IPS DF 19.7 (cell line): Measurements from ENCODE around the gene SFMBT2.

Source experiments
- DNase-seq: peaks from one replicate; pipeline ENCODE4 v3.0.0-alpha.2; 2013; ENCODE audit warnings: low read depth, low spot score

The SFMBT2 gene

GRCh38 chr10:7425691-7426090 is 14.9 kb upstream of the SFMBT2 start:
- no peak for DNase-seq

GRCh38 chr10:7424919-7425318 is 14.1 kb upstream of the SFMBT2 start:
- DNase-seq = no peak

GRCh38 chr10:7424315-7424714 is 13.5 kb upstream of the SFMBT2 start:
- no peak for DNase-seq

GRCh38 chr10:7423521-7423920 is 12.7 kb upstream of the SFMBT2 start:
- DNase-seq = no peak

- no peak for DNase-seq
These were observed 10.7 kb upstream of the SFMBT2 start for GRCh38 chr10:7421526-7421925.

GRCh38 chr10:7419998-7420397 is 9.2 kb upstream of the SFMBT2 start:
- no peak for DNase-seq

- no peak for DNase-seq
These were observed 7.0 kb upstream of the SFMBT2 start for GRCh38 chr10:7417807-7418206.

- DNase-seq = no peak
These were observed 6.3 kb upstream of the SFMBT2 start for GRCh38 chr10:7417103-7417623.

GRCh38 chr10:7414766-7415165 is 3.9 kb upstream of the SFMBT2 start:
- no peak for DNase-seq

GRCh38 chr10:7412928-7413282 is 2.1 kb upstream of the SFMBT2 start:
- no peak for DNase-seq

- DNase-seq = no peak
These were observed 1.5 kb upstream of the SFMBT2 start for GRCh38 chr10:7412237-7412927.

- DNase-seq = no peak
These were observed 866 bp upstream of the SFMBT2 start for GRCh38 chr10:7411671-7412128.

GRCh38 chr10:7410301-7410861 is 453 bp downstream of the SFMBT2 start:
- DNase-seq = no peak

GRCh38 chr10:7409732-7410168 is 1.1 kb downstream of the SFMBT2 start:
- DNase-seq = no peak

- no peak for DNase-seq
These were observed 1.6 kb downstream of the SFMBT2 start for GRCh38 chr10:7409045-7409731.

GRCh38 chr10:7408291-7409044 is 2.4 kb downstream of the SFMBT2 start:
- no peak for DNase-seq

GRCh38 chr10:7407368-7408290 is 3.2 kb downstream of the SFMBT2 start:
- no peak for DNase-seq

- no peak for DNase-seq
These were observed 4.0 kb downstream of the SFMBT2 start for GRCh38 chr10:7406712-7407333.

GRCh38 chr10:7405637-7406036 is 5.2 kb downstream of the SFMBT2 start:
- no peak for DNase-seq

- DNase-seq = no peak
These were observed 7.2 kb downstream of the SFMBT2 start for GRCh38 chr10:7403620-7404019.
